Ovary (tissue), 3 donors: ENCODE measurements around the gene THADA.

Source experiments
- CTCF ChIP-seq, 3 donors: fragments of 450-650 bp in 2 of 3; fragments of 200-600 bp in 1 of 3; IDR thresholded peaks; one replicate each; pipeline versions ENCODE4 v1.5.1 to v1.8.0; 2016 to 2022; ENCODE audit warnings: antibody characterized with exemption in 3 of 3, mild to moderate bottlenecking in 1 of 3
- EP300 ChIP-seq: sonication (generic); formaldehyde crosslinking; IDR thresholded peaks from one replicate; pipeline ENCODE4 v1.6.1; 2017; ENCODE audit warnings: antibody characterized with exemption
- POLR2A ChIP-seq: fragments of 450-650 bp; IDR thresholded peaks from one replicate; pipeline ENCODE4 v1.6.1; 2017; ENCODE audit warnings: antibody characterized with exemption, mild to moderate bottlenecking, moderate library complexity
- donor health status: DM: no; HTN: no; CAD: no.

DNA sequence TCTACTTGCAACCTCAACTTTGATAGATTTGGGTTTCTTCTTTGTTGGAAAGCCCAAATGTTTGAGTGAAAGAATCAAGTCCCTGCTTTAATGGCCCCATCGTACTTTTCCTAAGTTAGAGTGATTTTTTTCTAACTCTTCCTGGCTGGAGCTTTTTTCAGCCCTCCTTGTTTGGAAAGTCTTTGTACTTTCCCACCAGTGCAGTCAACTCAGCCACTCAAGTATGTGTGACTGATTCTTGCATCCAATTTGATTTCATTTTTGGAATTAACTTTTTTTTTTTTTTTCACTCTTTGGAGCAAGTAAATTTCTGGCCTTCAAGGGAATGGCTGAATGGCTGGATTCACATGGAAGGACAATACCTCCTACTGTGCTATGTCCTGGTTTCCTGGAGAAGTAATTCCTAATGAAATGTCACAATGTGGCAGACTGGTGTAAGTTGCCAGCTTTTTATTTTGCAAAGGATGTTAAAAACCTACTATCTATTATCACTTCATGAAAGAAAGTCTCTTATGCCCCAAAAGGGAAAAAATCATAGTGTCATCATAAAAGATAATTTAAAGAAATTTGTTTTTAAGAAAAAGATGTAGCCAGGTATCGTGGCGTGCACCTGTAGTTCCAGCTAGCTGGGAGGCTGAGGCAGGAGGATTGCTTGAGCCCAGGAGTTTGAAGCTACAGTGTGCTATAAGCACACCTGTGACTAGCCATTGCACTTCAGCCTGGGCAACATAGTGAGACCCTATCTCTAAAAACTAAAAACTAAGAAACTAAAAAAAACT is 293.5 kb downstream of the THADA start:
- TF ChIP-seq CTCF (IDR thresholded peaks at IDR 0.05): no peak
- no peak for TF ChIP-seq POLR2A
- no peak for TF ChIP-seq EP300
